Right atrium auricular region (tissue), 2 donors: ENCODE measurements around the gene DLG1. TPM values are rescaled to one million over a fixed set of nuclear protein-coding genes. Genes with fewer than 3 reads are reported as not detected.
A peak's percentile ranks its signal among the peaks of the same experiment; 100 is the strongest.

Experiments used
- DNase-seq: peaks from one replicate; pipeline ENCODE4 v3.0.0-alpha.2; 2019; ENCODE audit warnings: low spot score
- H3K27ac ChIP-seq, 2 donors: fragments of 200-600 bp; sonication (generic); 1 replicate in 1 of 2; 2 replicates in 1 of 2; pipeline ENCODE4 v1.5.1; 2016 to 2019
- H3K27me3 ChIP-seq, 2 donors: fragments of 200-600 bp; sonication (generic); one replicate each; pipeline versions ENCODE4 v1.5.1 to v1.6.0; 2017 to 2019
- H3K36me3 ChIP-seq: fragments of 200-600 bp; sonication (generic); one replicate; pipeline ENCODE4 v1.5.1; 2016
- H3K4me1 ChIP-seq, 2 donors: fragments of 200-600 bp; sonication (generic); one replicate each; pipeline versions ENCODE4 v1.5.1 to v1.6.0; 2017 to 2019
- H3K4me3 ChIP-seq, 2 donors: fragments of 200-600 bp; sonication (generic); 1 replicate in 1 of 2; 2 replicates in 1 of 2; pipeline ENCODE4 v1.5.1; 2017 to 2019; ENCODE audit warnings: mild to moderate bottlenecking in 1 of 2, moderate library complexity in 1 of 2
- H3K9me3 ChIP-seq, 2 donors: fragments of 200-600 bp; sonication (generic); one replicate each; pipeline ENCODE4 v1.5.1; 2019
- CTCF ChIP-seq, 2 donors: fragments of 200-600 bp; sonication (generic); IDR thresholded peaks; one replicate each; pipeline ENCODE4 v1.5.1; 2019; ENCODE audit warnings: antibody characterized with exemption in 2 of 2
- total RNA-seq, 2 donors: library from RNA; depleted of rRNA; stranded (reverse); fragments of >200 nt; gene quantifications; one replicate each; pipeline ENCODE4 v1.1.0, GENCODE V29; 2016

The DLG1 gene
- total RNA-seq, 2 donors from 2014 or later = 24.4 to 49.9 TPM

DNA sequence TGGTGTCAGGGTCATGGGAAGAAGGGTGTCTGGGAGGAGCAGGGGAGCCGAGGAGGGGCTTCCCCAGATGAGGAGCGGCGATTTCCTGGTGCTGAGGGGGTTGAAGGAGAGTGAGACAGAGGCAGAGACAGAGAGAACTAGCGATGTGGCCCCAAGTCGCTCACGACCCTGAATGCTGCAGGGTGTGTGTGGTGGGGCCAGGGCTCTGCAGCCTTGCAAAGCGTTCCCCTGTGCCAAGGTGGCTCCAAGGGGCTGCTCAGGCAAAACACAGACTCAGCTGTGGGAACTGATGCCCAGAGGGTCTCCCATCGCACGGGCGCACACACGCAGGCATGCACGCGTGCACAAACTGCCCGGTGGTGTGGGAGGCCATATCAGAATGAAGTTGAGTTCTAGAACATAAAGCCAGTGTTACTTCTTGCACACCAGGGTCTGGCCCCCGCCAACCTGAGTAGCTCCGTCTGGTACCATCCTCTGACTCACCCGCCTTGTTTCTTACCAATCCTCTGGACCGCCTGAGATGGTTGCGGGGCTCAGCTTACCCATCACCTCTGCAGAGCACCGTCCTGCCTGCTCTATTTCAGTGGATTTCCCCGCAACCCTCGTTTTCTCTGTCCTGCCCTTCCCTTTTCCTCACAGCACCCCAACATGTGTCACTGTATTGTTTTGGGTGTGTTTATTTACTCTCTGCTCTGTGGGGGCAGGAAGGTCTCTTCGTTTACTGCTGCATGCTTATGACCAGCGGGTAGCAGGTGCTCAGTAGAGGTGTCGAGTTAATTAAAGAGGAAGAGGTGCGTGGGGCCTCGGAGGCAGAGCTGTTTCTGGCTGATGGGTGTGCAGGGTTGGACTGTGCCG is 273.3 kb downstream of the DLG1 start:
- H3K27me3 ChIP-seq = no peaks in the 10 kb centered on the region
- H3K4me1 ChIP-seq = peaks cover 0 to 27% of the 10 kb centered on the region in 2 donors
- no peak overlapping the region for H3K27ac ChIP-seq
- no peaks in the 10 kb centered on the region for H3K36me3 ChIP-seq
- TF ChIP-seq CTCF (IDR thresholded peaks at IDR 0.05) = no peak
- H3K4me3 ChIP-seq = no peak overlapping the region
- H3K9me3 ChIP-seq = no peaks in the 10 kb centered on the region
- DNase-seq = no peak

GRCh38 chr3:197023998-197024651 is 274.3 kb downstream of the DLG1 start:
- Histone ChIP-seq H3K9me3 (no peaks in the 10 kb centered on the region), H3K4me1 (peaks cover 0 to 18% of the 10 kb centered on the region in 2 donors), H3K4me3 (no peak overlapping the region), H3K27ac (no peak overlapping the region), H3K27me3 (no peaks in the 10 kb centered on the region), H3K36me3 (no peaks in the 10 kb centered on the region)
- TF ChIP-seq CTCF (IDR thresholded peaks at IDR 0.05) = no peak
- peak; percentile 52 for DNase-seq

DNA sequence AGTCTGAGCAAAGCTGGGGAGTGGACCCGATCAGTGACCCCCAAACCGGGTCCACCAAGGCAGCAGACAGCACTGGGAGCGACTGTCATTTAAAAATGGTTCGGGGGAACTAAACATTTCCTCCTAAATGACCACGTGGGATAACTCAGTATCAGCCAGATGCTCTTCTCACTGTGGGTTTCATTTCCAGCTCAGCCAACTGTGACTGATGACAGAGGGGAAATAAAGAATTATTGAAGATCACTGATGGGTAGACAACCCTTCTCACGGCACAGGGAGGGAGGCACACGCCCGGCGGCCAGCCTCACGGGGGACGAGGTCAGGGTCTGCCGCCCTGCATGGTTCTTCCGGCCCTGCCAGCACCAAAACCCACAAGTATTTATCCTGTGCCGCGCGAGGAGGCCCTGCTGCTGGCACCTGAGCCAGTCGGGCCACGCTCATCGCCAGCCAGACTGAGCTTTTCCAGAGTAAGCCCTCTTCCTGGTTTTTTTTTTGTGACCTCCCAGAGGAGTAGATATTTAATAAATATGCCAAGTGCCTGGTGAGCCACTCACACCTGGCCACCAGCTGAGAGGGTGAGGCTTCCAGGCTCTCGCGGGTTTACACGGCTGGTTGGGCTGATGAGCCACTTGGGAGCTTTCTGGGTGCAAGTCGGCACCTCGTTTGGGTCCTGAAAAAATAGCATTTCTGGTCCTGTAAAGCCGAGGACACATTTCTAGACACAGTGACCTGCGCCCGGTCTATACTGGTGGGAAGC is 275.0 kb downstream of the DLG1 start:
- no peaks in the 10 kb centered on the region for H3K27me3 ChIP-seq
- H3K9me3 ChIP-seq = no peaks in the 10 kb centered on the region
- H3K27ac ChIP-seq = no peak overlapping the region
- H3K4me3 ChIP-seq = no peak overlapping the region
- DNase-seq = peak; percentile 54
- H3K36me3 ChIP-seq = no peaks in the 10 kb centered on the region
- peaks cover 0 to 11% of the 10 kb centered on the region in 2 donors for H3K4me1 ChIP-seq
- TF ChIP-seq CTCF (IDR thresholded peaks at IDR 0.05) = no peak

DNA sequence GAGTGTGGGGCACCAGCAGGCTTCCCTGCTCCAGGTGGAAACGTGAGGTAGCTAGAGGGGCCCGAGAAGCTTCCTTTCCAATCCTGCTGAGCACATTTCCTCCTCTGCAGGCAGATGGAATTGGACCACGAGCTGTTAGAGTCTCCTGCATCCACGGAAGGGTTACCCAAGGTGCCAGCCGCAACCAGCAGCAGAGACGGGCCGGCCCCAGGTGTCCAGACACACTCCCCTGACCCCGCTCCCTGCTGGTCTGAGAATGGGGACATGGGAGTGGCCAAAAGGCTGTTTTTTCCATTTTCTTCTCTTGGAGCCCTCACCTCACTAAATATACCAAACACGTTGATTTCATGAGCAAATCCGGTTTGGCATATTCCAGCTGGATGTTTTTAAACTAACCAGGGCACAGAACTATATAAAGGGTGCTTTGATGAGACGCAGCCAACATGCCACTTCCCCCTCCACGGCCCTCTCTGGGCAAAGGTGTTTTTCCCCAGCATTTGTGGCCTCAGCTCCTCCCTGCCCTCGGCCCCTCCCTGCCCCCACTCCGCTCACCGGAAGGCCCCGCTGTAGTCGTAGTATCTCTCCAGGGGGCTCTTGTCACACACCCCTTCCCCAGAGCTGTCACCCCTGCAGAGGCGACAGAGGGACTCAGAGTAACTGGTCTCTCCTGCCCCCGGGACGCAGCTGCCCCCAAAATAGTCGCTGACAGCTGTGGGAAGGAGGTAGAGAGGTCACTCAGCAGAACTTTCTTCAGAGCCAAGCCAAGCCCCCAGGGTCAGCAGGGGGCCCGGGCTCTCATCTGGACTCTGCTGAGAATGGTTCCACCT is 275.8 kb downstream of the DLG1 start:
- peak; percentile 51 for DNase-seq
- Histone ChIP-seq H3K4me3 (no peak overlapping the region), H3K27me3 (no peaks in the 10 kb centered on the region), H3K36me3 (no peaks in the 10 kb centered on the region), H3K27ac (no peak overlapping the region), H3K4me1 (peaks cover 0 to 8% of the 10 kb centered on the region in 2 donors), H3K9me3 (no peaks in the 10 kb centered on the region)
- TF ChIP-seq CTCF (IDR thresholded peaks at IDR 0.05) = no peak

DNA sequence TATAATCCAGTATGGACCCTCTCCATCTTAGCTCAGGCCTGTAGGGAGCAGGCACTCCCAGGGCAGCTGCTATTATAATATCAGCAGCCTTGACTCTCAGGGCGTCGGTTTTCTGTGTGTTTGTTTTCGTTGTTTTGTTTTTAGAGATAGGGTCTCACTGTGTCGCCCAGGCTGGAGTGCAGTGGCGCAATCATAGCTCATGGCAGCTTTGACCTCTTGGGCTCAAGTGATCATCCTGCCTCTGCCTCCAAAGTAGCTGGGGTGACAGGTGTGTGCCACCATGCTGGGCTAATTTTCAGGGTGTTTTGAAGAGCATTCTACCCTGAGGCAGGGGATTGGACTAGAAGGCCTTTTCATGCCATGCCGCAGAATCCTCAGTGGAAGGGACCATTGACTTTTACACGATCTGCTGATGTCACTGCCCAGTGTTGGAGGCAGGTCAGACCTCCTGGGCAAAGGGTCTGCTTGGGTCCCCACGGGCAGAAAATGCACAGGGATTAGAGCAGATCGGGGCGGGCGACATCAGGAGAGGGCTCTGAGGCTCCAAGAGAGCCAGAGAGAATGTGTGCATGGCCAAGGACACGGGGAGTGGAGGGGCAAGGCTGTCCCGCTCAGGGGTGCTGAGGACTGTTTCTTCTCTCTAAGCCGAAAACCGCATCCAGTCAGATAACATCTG is 276.5 kb downstream of the DLG1 start:
- no peak for DNase-seq
- Histone ChIP-seq H3K27me3 (no peaks in the 10 kb centered on the region), H3K9me3 (no peaks in the 10 kb centered on the region), H3K36me3 (no peaks in the 10 kb centered on the region), H3K4me1 (peaks cover 0 to 8% of the 10 kb centered on the region in 2 donors), H3K4me3 (no peak overlapping the region), H3K27ac (no peak overlapping the region)
- TF ChIP-seq CTCF (IDR thresholded peaks at IDR 0.05) = no peak
